CD4-positive, alpha-beta T cell (primary cell): ENCODE data around the gene USP40. TPM values are rescaled to one million over a fixed set of nuclear protein-coding genes. Genes with fewer than 3 reads are reported as not detected.

Experiments used
- ATAC-seq: fragments of 200-7000 bp; cut with Tn5 transposase; one replicate; pipeline ENCODE4 v1.10.0; 2022; ENCODE audit warnings: mild to moderate bottlenecking; ENCODE audit not compliant: poor library complexity
- CTCF ChIA-PET: fragments of 350-600 bp; sonication (Branson Sonifier 250); formaldehyde crosslinking; loops from one replicate; lab custom pipeline; 2021; ENCODE audit warnings: antibody characterized with exemption, inconsistent platforms; lab: Charles Lee
- POLR2A ChIA-PET: fragments of 350-600 bp; sonication (Branson Sonifier 250); formaldehyde crosslinking; loops from one replicate; lab custom pipeline; 2021; ENCODE audit warnings: antibody characterized with exemption, inconsistent platforms; lab: Charles Lee
- DNase-seq, 14 experiments: peaks; one replicate each; pipeline ENCODE4 v3.0.0-alpha.2; 2013 to 2020; ENCODE audit warnings: mixed read lengths in 2 of 14
- H3K27ac ChIP-seq, 2 donors: one replicate each; pipeline versions ENCODE4 v1.5.1 to v1.7.0; 2013; ENCODE audit warnings: low read length in 2 of 2, low read depth in 1 of 2, mild to moderate bottlenecking in 1 of 2
- H3K27me3 ChIP-seq, 2 experiments: 1 replicate in 1 of 2; 2 replicates in 1 of 2; pipeline versions ENCODE4 v1.6.1 to v1.7.0; 2013; ENCODE audit warnings: low read length in 2 of 2, control low read depth in 1 of 2, mild to moderate bottlenecking in 1 of 2, moderate library complexity in 1 of 2; ENCODE audit not compliant: insufficient read depth in 2 of 2, control insufficient read depth in 1 of 2
- H3K36me3 ChIP-seq: one replicate; pipeline ENCODE4 v1.6.1; 2013; ENCODE audit warnings: low read length, control low read depth; ENCODE audit not compliant: insufficient read depth
- H3K4me1 ChIP-seq: one replicate; pipeline ENCODE4 v1.6.1; 2013; ENCODE audit warnings: low read length, control low read depth; ENCODE audit not compliant: insufficient read depth
- H3K4me3 ChIP-seq: one replicate; pipeline ENCODE4 v1.5.1; 2013; ENCODE audit warnings: mild to moderate bottlenecking, low read length, moderate library complexity
- H3K9me3 ChIP-seq, 2 experiments: 1 replicate in 1 of 2; 2 replicates in 1 of 2; pipeline versions ENCODE4 v1.6.1 to v1.7.0; 2013; ENCODE audit warnings: low read length in 2 of 2, mild to moderate bottlenecking in 2 of 2, control low read depth in 1 of 2, moderate library complexity in 1 of 2; ENCODE audit not compliant: control insufficient read depth in 1 of 2, insufficient read depth in 1 of 2
- H3K27ac Mint-ChIP-seq: one replicate; pipeline ENCODE4 v1.8.0; 2020; ENCODE audit warnings: mixed read lengths
- H3K27me3 Mint-ChIP-seq: one replicate; pipeline ENCODE4 v1.8.0; 2021; ENCODE audit warnings: mixed read lengths
- H3K36me3 Mint-ChIP-seq: one replicate; pipeline ENCODE4 v1.8.0; 2021; ENCODE audit warnings: low read depth, mixed read lengths
- H3K4me1 Mint-ChIP-seq: one replicate; pipeline ENCODE4 v1.8.0; 2021; ENCODE audit warnings: low read depth, mixed read lengths
- H3K4me3 Mint-ChIP-seq: one replicate; pipeline ENCODE4 v1.8.0; 2020; ENCODE audit warnings: mild to moderate bottlenecking, mixed read lengths
- H3K9me3 Mint-ChIP-seq: one replicate; pipeline ENCODE4 v1.8.0; 2020; ENCODE audit warnings: mixed read lengths
- intact Hi-C, 2 experiments: fragments of 100-400 bp; cut with DNase I in 1 of 2; cut with micrococcal nuclease in 1 of 2; formaldehyde crosslinking; loops; one replicate each; pipeline versions ENCODE4 v1.15.1 to v1.9.0; 2023 to 2025; cut with DNase I, micrococcal nuclease
- total RNA-seq, 174 experiments: library from RNA in 2 of 174; stranded (reverse) in 2 of 174; gene quantifications; one replicate each; pipeline ENCODE4 v1.2.3 and lab custom pipeline; 2021 to 2026
- TF ChIP-seq, protein P1 (sequence below): fragments of 200-600 bp; IDR thresholded peaks from one replicate; pipeline ENCODE4 v1.8.0; 2022; ENCODE audit warnings: antibody characterized with exemption, mild to moderate bottlenecking

Gene USP40
- total RNA-seq, 2 experiments from 2014 or later, result 7.2 to 8.7 TPM

DNA sequence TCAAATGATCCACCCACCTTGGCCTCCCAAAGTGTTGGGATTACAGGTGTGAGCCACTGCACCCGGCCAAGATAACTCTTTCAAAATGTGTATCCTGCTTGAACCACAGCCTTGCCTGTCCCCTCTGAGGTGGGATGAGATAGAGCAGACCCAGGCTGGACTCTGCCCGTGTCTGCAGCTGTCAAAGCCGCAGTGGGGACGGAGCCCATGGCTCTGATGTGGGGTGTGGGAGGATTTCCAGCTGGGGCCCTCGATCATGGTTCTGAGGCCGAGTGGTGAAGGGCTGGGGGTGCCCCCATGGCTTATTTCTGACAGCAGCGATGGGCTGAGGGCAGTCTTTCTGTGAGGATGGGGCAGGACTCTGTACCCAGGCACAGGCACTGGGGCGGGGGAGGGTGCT is 107.8 kb downstream of the USP40 start:
- ATAC-seq, result no peak
- no peaks in the 10 kb centered on the region for H3K9me3 ChIP-seq
- intact Hi-C loops, result no loop called here
- peaks cover 93% of the 10 kb centered on the region for H3K36me3 ChIP-seq
- Mint-ChIP-seq H3K4me1 (no peaks in the 10 kb centered on the region), H3K27me3 (no peaks in the 10 kb centered on the region), H3K9me3 (no peaks in the 10 kb centered on the region), H3K4me3 (no peak overlapping the region), H3K27ac (no peak overlapping the region), H3K36me3 (peaks cover 95% of the 10 kb centered on the region)
- no peak for DNase-seq
- CTCF ChIA-PET, result no interaction called here
- POLR2A ChIA-PET, result no interaction called here
- TF ChIP-seq, protein P1, sequence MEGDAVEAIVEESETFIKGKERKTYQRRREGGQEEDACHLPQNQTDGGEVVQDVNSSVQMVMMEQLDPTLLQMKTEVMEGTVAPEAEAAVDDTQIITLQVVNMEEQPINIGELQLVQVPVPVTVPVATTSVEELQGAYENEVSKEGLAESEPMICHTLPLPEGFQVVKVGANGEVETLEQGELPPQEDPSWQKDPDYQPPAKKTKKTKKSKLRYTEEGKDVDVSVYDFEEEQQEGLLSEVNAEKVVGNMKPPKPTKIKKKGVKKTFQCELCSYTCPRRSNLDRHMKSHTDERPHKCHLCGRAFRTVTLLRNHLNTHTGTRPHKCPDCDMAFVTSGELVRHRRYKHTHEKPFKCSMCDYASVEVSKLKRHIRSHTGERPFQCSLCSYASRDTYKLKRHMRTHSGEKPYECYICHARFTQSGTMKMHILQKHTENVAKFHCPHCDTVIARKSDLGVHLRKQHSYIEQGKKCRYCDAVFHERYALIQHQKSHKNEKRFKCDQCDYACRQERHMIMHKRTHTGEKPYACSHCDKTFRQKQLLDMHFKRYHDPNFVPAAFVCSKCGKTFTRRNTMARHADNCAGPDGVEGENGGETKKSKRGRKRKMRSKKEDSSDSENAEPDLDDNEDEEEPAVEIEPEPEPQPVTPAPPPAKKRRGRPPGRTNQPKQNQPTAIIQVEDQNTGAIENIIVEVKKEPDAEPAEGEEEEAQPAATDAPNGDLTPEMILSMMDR, result no peak
- no peak overlapping the region for H3K4me3 ChIP-seq
- no peaks in the 10 kb centered on the region for H3K27me3 ChIP-seq
- no peaks in the 10 kb centered on the region for H3K4me1 ChIP-seq
- no peak overlapping the region for H3K27ac ChIP-seq

DNA sequence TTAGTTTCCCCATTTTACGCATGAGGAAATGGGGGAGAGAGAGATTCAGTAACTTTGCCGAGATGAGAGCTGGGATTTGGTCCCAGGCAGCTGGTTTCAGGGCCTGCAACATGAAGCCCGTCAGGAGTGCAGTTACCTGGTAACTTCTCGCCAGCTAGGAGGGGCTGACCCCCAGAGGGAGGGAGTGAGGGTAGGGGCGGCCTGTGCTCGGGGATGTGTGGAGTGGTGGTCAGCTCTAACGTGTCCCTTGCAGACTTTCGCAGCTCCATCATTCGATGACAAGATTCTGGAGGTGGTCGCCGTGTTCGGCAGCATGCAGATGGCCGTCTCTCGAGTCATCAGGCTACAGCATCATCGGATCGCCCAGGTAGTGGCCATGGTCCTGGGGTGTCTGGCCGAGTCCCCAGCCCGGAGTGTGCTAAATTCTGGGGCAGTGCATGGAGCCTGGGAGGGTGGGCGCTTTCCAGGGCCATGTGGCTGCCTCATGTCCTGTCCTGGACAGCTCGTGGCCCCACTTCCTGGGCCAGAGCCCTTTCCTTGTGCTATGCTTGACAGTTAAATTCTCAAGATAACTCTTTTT is 108.5 kb downstream of the USP40 start:
- Mint-ChIP-seq H3K9me3 (no peaks in the 10 kb centered on the region), H3K4me3 (no peak overlapping the region), H3K27ac (no peak overlapping the region), H3K27me3 (no peaks in the 10 kb centered on the region), H3K36me3 (peaks cover 95% of the 10 kb centered on the region), H3K4me1 (no peaks in the 10 kb centered on the region)
- TF ChIP-seq, protein P1, result no peak
- Histone ChIP-seq H3K9me3 (no peaks in the 10 kb centered on the region), H3K4me1 (no peaks in the 10 kb centered on the region), H3K27me3 (no peaks in the 10 kb centered on the region), H3K4me3 (no peak overlapping the region), H3K27ac (no peak overlapping the region), H3K36me3 (peaks cover 94% of the 10 kb centered on the region)
- POLR2A ChIA-PET, result no interaction called here
- CTCF ChIA-PET, result no interaction called here
- DNase-seq (no peak), ATAC-seq (no peak)
- intact Hi-C loops, result no loop called here

DNA sequence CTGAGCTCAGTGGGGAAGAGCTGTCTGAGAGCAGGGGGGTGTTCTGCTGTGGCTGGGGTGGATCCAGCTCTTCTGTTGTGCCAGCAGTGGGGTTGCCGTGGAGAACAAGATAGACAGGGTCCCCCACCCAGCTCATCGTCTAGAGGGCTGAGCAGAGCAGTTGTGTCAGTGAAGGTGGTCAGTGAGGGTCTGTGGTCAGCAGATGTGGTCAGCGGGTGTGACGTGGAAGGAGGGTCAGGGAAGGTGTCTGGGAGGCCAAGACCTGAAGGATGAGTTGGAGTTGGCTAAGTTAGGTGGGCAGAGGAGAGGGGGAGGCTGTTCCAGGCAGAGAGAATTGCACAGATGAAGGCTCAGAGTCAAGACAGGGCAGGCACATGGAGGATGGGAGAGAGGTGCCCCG is 109.2 kb downstream of the USP40 start:
- H3K9me3 Mint-ChIP-seq, result no peaks in the 10 kb centered on the region
- no peak overlapping the region for H3K4me3 Mint-ChIP-seq

More for the DNA sequence above, 109.2 kb downstream of the USP40 start:
- Histone ChIP-seq H3K4me1 (no peaks in the 10 kb centered on the region), H3K27ac (no peak overlapping the region), H3K36me3 (peaks cover 94% of the 10 kb centered on the region), H3K9me3 (no peaks in the 10 kb centered on the region), H3K4me3 (no peak overlapping the region), H3K27me3 (no peaks in the 10 kb centered on the region)
- Mint-ChIP-seq H3K4me1 (no peaks in the 10 kb centered on the region), H3K27me3 (no peaks in the 10 kb centered on the region), H3K27ac (no peak overlapping the region), H3K36me3 (peaks cover 95% of the 10 kb centered on the region)
- ATAC-seq, result no peak
- TF ChIP-seq, protein P1, result no peak
- intact Hi-C loops, result no loop called here
- no peak for DNase-seq
- POLR2A ChIA-PET, result no interaction called here
- CTCF ChIA-PET, result interaction anchor here (1.2 kb wide), 1 partner anchor 14 kb away, joined by 3 read pairs; no protein-coding TSS in a partner anchor
